Measurements from ENCODE around the gene LRRC4B.

Gene LRRC4B

GRCh38 chr19:50556282-50557008, 11.8 kb downstream of the LRRC4B start (continued):
- TF ChIP-seq REPIN1 (tag by site-specific recombination; IDR thresholded peaks at IDR 0.05; ENCODE audit: low read depth) = peak; percentile 86; the same call in 1 of the 2 replicates
- no peak for TF ChIP-seq HOXD13 (CRISPR knock-in tag; IDR thresholded peaks at IDR 0.05; ENCODE audit: borderline replicate concordance)
- TF ChIP-seq FEZF1 (tag by site-specific recombination; IDR thresholded peaks at IDR 0.05) = no peak
- TF ChIP-seq ZNF660 (tag by site-specific recombination; IDR thresholded peaks at IDR 0.05) = 0 out of 2 replicates have a peak, but pooled peaks have one; percentile 46
- peak; percentile 61; the same call in 1 of the 2 replicates for TF ChIP-seq ZSCAN30 (tag by site-specific recombination; IDR thresholded peaks at IDR 0.05)
- TF ChIP-seq ZNF501 (tag by site-specific recombination; IDR thresholded peaks at IDR 0.05) = peak; percentile 83
- no peak for TF ChIP-seq ZNF174 (tag by site-specific recombination; IDR thresholded peaks at IDR 0.05)
- no peak for TF ChIP-seq ZNF549 (tag by site-specific recombination; IDR thresholded peaks at IDR 0.05)
- TF ChIP-seq ZNF600 (tag by site-specific recombination; IDR thresholded peaks at IDR 0.05) = 0 out of 2 replicates have a peak, but pooled peaks have one; percentile 1
- TF ChIP-seq ZBTB10 (tag by site-specific recombination; IDR thresholded peaks at IDR 0.05) = peak; percentile 83
- TF ChIP-seq ZFP69B (tag by site-specific recombination; IDR thresholded peaks at IDR 0.05) = peak; percentile 97
- TF ChIP-seq ZNF561 (tag by site-specific recombination; IDR thresholded peaks at IDR 0.05; ENCODE audit: borderline replicate concordance) = peak; percentile 45; the same call in 1 of the 2 replicates
- TF ChIP-seq KLF8 (tag by site-specific recombination; IDR thresholded peaks at IDR 0.05) = 0 out of 2 replicates have a peak, but pooled peaks have one; percentile 13
- TF ChIP-seq SCRT1 (tag by site-specific recombination; IDR thresholded peaks at IDR 0.05; ENCODE audit: borderline replicate concordance) = peak; percentile 61; the same call in 1 of the 2 replicates
- 0 out of 2 replicates have a peak, but pooled peaks have one; percentile 10 for TF ChIP-seq ZNF366 (tag by site-specific recombination; conservative IDR thresholded peaks at IDR 0.05)
- TF ChIP-seq HIC1 (tag by site-specific recombination; IDR thresholded peaks at IDR 0.05) = peak; percentile 57
- peak; percentile 94 for TF ChIP-seq SCRT2 (tag by site-specific recombination; IDR thresholded peaks at IDR 0.05)
- peak; percentile 42; the same call in 1 of the 2 replicates for TF ChIP-seq ZBTB48 (tag by site-specific recombination; IDR thresholded peaks at IDR 0.05)
- no peak for TF ChIP-seq MZF1 (tag by site-specific recombination; IDR thresholded peaks at IDR 0.05; ENCODE audit: borderline replicate concordance)
- TF ChIP-seq ZNF776 (tag by site-specific recombination; IDR thresholded peaks at IDR 0.05; ENCODE audit: borderline replicate concordance) = no peak
- no peak for TF ChIP-seq ZNF121 (tag by site-specific recombination; IDR thresholded peaks at IDR 0.05)
- 0 out of 2 replicates have a peak, but pooled peaks have one; percentile 73 for TF ChIP-seq HOXC10 (CRISPR knock-in tag; IDR thresholded peaks at IDR 0.05)
- TF ChIP-seq ZNF341 (tag by site-specific recombination; IDR thresholded peaks at IDR 0.05; ENCODE audit: low read depth) = peak; percentile 88
- peak; percentile 61; the same call in 1 of the 2 replicates for TF ChIP-seq BCL11A (tag by site-specific recombination; IDR thresholded peaks at IDR 0.05; ENCODE audit: low read depth)
- TF ChIP-seq ZNF692 (tag by site-specific recombination; IDR thresholded peaks at IDR 0.05) = peak; percentile 97
- 0 out of 2 replicates have a peak, but pooled peaks have one; percentile 48 for TF ChIP-seq ZSCAN4 (tag by site-specific recombination; IDR thresholded peaks at IDR 0.05)
- TF ChIP-seq GLIS2 (tag by site-specific recombination; IDR thresholded peaks at IDR 0.05) = peak; percentile 74
- peak; percentile 89 for TF ChIP-seq ZNF335 (tag by site-specific recombination; conservative IDR thresholded peaks at IDR 0.05)
- peak; percentile 85 for TF ChIP-seq GLIS1 (tag by site-specific recombination; IDR thresholded peaks at IDR 0.05)
- 0 out of 2 replicates have a peak, but pooled peaks have one; percentile 73 for TF ChIP-seq GLI4 (tag by site-specific recombination; IDR thresholded peaks at IDR 0.05)
- TF ChIP-seq ZNF140 (tag by site-specific recombination; IDR thresholded peaks at IDR 0.05) = no peak
